Uterus (tissue), 4 donors: ENCODE data around the gene MUC5AC. TPM values are rescaled to one million over a fixed set of nuclear protein-coding genes. Genes with fewer than 3 reads are reported as not detected.

Experiments used
- DNase-seq, 2 donors: peaks; one replicate each; pipeline ENCODE4 v3.0.0-alpha.2; 2019 to 2020
- H3K27ac ChIP-seq, 2 donors: fragments of 200-600 bp; sonication (generic); 1 replicate in 1 of 2; 2 replicates in 1 of 2; pipeline ENCODE4 v1.5.1; 2016 to 2018
- H3K27me3 ChIP-seq, 2 donors: fragments of 200-600 bp; sonication (generic); one replicate each; pipeline ENCODE4 v1.5.1; 2018 to 2019; ENCODE audit warnings: control low read depth in 1 of 2
- H3K36me3 ChIP-seq, 2 donors: fragments of 200-600 bp; sonication (generic); one replicate each; pipeline ENCODE4 v1.5.1; 2019; ENCODE audit warnings: control low read depth in 1 of 2
- H3K4me1 ChIP-seq, 2 donors: fragments of 200-600 bp; sonication (generic); one replicate each; pipeline ENCODE4 v1.5.1; 2018 to 2019; ENCODE audit warnings: control low read depth in 1 of 2
- H3K4me3 ChIP-seq, 2 donors: fragments of 200-600 bp; sonication (generic); 1 replicate in 1 of 2; 2 replicates in 1 of 2; pipeline ENCODE4 v1.5.1; 2018 to 2019; ENCODE audit warnings: mild to moderate bottlenecking in 1 of 2
- H3K9me3 ChIP-seq, 2 donors: fragments of 200-600 bp; sonication (generic); one replicate each; pipeline ENCODE4 v1.5.1; 2019; ENCODE audit warnings: control low read depth in 1 of 2
- CTCF ChIP-seq, 4 experiments: fragments of 200-600 bp in 2 of 4; fragments of 450-650 bp in 2 of 4; sonication (generic) in 2 of 4; IDR thresholded peaks; one replicate each; pipeline ENCODE4 v1.5.1; 2016 to 2019; ENCODE audit warnings: antibody characterized with exemption in 4 of 4, mild to moderate bottlenecking in 2 of 4, moderate library complexity in 1 of 4
- POLR2A ChIP-seq, 2 donors: fragments of 450-650 bp; IDR thresholded peaks; one replicate each; pipeline ENCODE4 v1.6.1; 2016; ENCODE audit warnings: antibody characterized with exemption in 2 of 2, mild to moderate bottlenecking in 1 of 2, moderate library complexity in 1 of 2
- intact Hi-C: fragments of 100-400 bp; cut with DNase I; formaldehyde crosslinking; loops from one replicate; pipeline ENCODE4 v1.15.1; 2023; ENCODE audit warnings: low total_unique reads
- total RNA-seq, 4 donors: library from RNA; depleted of rRNA in 3 of 4; stranded (reverse); fragments of >200 nt in 3 of 4; gene quantifications; one replicate each; pipeline versions ENCODE4 v1.1.0 to v1.2.4, GENCODE V29; 2014 to 2023
- donor health status: DM: yes; HTN: yes; CAD: no.

Gene MUC5AC
- total RNA-seq, 4 donors from 2014 or later = under 0.01 TPM; not detected in 3

- Histone ChIP-seq H3K9me3 (no peaks in the 10 kb centered on the region), H3K27me3 (peaks cover 0 to 5% of the 10 kb centered on the region in 2 donors), H3K4me1 (no peaks in the 10 kb centered on the region), H3K36me3 (no peaks in the 10 kb centered on the region), H3K4me3 (no peak overlapping the region), H3K27ac (no peak overlapping the region)
- intact Hi-C loops = no loop called here
- no peak for DNase-seq
- no peak for TF ChIP-seq POLR2A (IDR thresholded peaks at IDR 0.05)
- no peak for TF ChIP-seq CTCF (IDR thresholded peaks at IDR 0.05)
Measured at GRCh38 chr11:1227551-1228100, 69.9 kb downstream of the MUC5AC start.

- H3K4me3 ChIP-seq = no peak overlapping the region
- intact Hi-C loops = no loop called here
- TF ChIP-seq POLR2A (IDR thresholded peaks at IDR 0.05) (no peak), CTCF (IDR thresholded peaks at IDR 0.05) (no peak)
- H3K9me3 ChIP-seq = no peaks in the 10 kb centered on the region
- no peak for DNase-seq
- H3K27me3 ChIP-seq = peaks cover 0 to 5% of the 10 kb centered on the region in 2 donors
- no peak overlapping the region for H3K27ac ChIP-seq
- no peaks in the 10 kb centered on the region for H3K4me1 ChIP-seq
- H3K36me3 ChIP-seq = no peaks in the 10 kb centered on the region
Measured at GRCh38 chr11:1228101-1228821, 70.5 kb downstream of the MUC5AC start.

DNA sequence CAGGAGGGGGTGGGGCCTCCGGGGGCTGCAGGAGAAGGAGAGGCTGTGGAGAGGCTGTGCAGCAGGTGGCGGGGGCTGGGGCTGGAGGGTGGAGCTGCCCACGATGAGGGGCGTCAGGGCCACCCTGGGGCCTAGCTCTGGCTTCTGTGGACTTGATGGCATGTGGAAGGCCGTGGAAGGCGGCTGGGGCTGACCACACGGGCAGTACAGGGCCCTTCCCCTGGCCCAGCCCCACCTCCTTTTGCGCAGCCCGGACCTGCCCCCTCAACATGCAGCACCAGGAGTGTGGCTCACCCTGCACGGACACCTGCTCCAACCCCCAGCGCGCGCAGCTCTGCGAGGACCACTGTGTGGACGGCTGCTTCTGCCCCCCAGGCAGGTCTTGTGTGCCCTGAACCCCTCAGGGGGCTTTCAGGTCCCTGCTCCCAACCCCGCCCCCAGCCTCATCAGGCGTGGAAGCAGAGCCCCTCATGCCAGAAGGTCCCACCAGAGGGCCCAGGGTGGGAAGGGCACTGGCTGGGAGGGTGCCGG, 71.2 kb downstream of the MUC5AC start:
- TF ChIP-seq POLR2A (IDR thresholded peaks at IDR 0.05) = no peak
- no peak for TF ChIP-seq CTCF (IDR thresholded peaks at IDR 0.05)
- no peak overlapping the region for H3K27ac ChIP-seq
- no peak for DNase-seq
- H3K9me3 ChIP-seq = no peaks in the 10 kb centered on the region
- peaks cover 0 to 5% of the 10 kb centered on the region in 2 donors for H3K27me3 ChIP-seq
- H3K4me3 ChIP-seq = no peak overlapping the region
- H3K36me3 ChIP-seq = no peaks in the 10 kb centered on the region
- intact Hi-C loops = no loop called here
- H3K4me1 ChIP-seq = no peaks in the 10 kb centered on the region

GRCh38 chr11:1229471-1230120, 71.8 kb downstream of the MUC5AC start:
- H3K9me3 ChIP-seq = no peaks in the 10 kb centered on the region
- H3K27me3 ChIP-seq = peaks cover 0 to 5% of the 10 kb centered on the region in 2 donors
- no peak overlapping the region for H3K4me3 ChIP-seq
- intact Hi-C loops = no loop called here
- no peak for DNase-seq
- H3K27ac ChIP-seq = no peak overlapping the region
- H3K4me1 ChIP-seq = no peaks in the 10 kb centered on the region
- no peaks in the 10 kb centered on the region for H3K36me3 ChIP-seq
- TF ChIP-seq CTCF (IDR thresholded peaks at IDR 0.05) = no peak
- no peak for TF ChIP-seq POLR2A (IDR thresholded peaks at IDR 0.05)

DNA sequence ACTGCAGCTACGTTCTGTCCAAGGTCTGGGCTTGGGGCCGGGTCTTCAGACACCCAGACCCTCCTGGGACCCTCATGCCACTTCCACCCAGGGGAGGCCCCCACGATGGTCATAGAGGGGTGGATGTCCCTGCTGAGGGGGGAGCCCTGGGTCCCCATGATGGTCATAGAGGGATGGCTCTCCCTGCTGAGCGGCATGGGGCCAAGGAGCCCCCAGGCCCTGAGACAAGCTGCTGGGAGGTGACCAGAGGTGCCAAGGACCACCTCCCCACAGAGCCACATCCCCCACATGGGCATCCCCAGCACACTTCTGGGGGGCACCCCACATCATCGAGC, 72.3 kb downstream of the MUC5AC start:
- intact Hi-C loops = no loop called here
- no peak for TF ChIP-seq CTCF (IDR thresholded peaks at IDR 0.05)
- TF ChIP-seq POLR2A (IDR thresholded peaks at IDR 0.05) = no peak
- no peaks in the 10 kb centered on the region for H3K4me1 ChIP-seq
- DNase-seq = no peak
- no peak overlapping the region for H3K4me3 ChIP-seq
- H3K36me3 ChIP-seq = no peaks in the 10 kb centered on the region
- H3K27me3 ChIP-seq = peaks cover 0 to 5% of the 10 kb centered on the region in 2 donors
- no peak overlapping the region for H3K27ac ChIP-seq
- no peaks in the 10 kb centered on the region for H3K9me3 ChIP-seq
